NCI-H1694 treated with DMSO at 0.1 percent for 48 hours (cell line): ENCODE data around the gene ROM1.
A peak's percentile ranks its signal among the peaks of the same experiment; 100 is the strongest.
"Not testable (repeated sequence)": the region's sequence is repeated elsewhere in the genome, so short reads cannot be mapped to it uniquely, and the experiment has no call there.

ENCODE experiments used
- DNase-seq: peaks from one replicate; lab custom pipeline; 2025; lab: John Stamatoyannopoulos, UW

The ROM1 gene

GRCh38 chr11:62610403-62610802 lies 2.7 kb upstream of the ROM1 start:
- DNase-seq: no peak

GRCh38 chr11:62610814-62611704 lies 2.0 kb upstream of the ROM1 start:
- DNase-seq: no peak

- DNase-seq: no peak
These were observed 1.2 kb upstream of the ROM1 start for GRCh38 chr11:62611705-62612365.

GRCh38 chr11:62613291-62613778 lies 278 bp downstream of the ROM1 start:
- DNase-seq: no peak

- DNase-seq: no peak
These were observed 1.2 kb downstream of the ROM1 start for GRCh38 chr11:62614275-62614674.

- no peak for DNase-seq
These were observed 2.5 kb downstream of the ROM1 start for GRCh38 chr11:62615521-62615920.

GRCh38 chr11:62616957-62617356 lies 3.9 kb downstream of the ROM1 start:
- DNase-seq: not testable (repeated sequence)

- no peak for DNase-seq
These were observed 8.0 kb downstream of the ROM1 start for GRCh38 chr11:62621027-62621566.

GRCh38 chr11:62621567-62622470 lies 8.8 kb downstream of the ROM1 start, which contains the start of gene B3GAT3:
TSS of gene B3GAT3 (minus strand) at chr11:62621986. CDS start at chr11:62621947, 39 bp downstream.
- DNase-seq: peak; percentile 78

- DNase-seq: no peak
These were observed 9.5 kb downstream of the ROM1 start for GRCh38 chr11:62622476-62623089.

GRCh38 chr11:62627713-62628112 lies 14.7 kb downstream of the ROM1 start:
- DNase-seq: no peak

- DNase-seq: no peak
These were observed 19.4 kb downstream of the ROM1 start for GRCh38 chr11:62632492-62632891.

- DNase-seq: no peak
These were observed 31.2 kb downstream of the ROM1 start for GRCh38 chr11:62644220-62644619.

- no peak for DNase-seq
These were observed 32.6 kb downstream of the ROM1 start for GRCh38 chr11:62645671-62645945.

- DNase-seq: peak; percentile 90
These were observed 33.1 kb downstream of the ROM1 start, which contains the start of gene GANAB for GRCh38 chr11:62645946-62646824. TSS of gene GANAB (minus strand) at chr11:62646613. CDS start at chr11:62646599, 14 bp downstream.

- DNase-seq: no peak
These were observed 34.0 kb downstream of the ROM1 start for GRCh38 chr11:62646825-62647608.

- no peak for DNase-seq
These were observed 34.5 kb downstream of the ROM1 start for GRCh38 chr11:62647609-62648005.

- DNase-seq: no peak
These were observed 35.3 kb downstream of the ROM1 start for GRCh38 chr11:62648185-62648966.

GRCh38 chr11:62648967-62649364 lies 35.9 kb downstream of the ROM1 start:
- no peak for DNase-seq
